ENCODE measurements around the gene COL26A1.
"Not testable (repeated sequence)": the region's sequence is repeated elsewhere in the genome, so short reads cannot be mapped to it uniquely, and the experiment has no call there.

The COL26A1 gene

DNA sequence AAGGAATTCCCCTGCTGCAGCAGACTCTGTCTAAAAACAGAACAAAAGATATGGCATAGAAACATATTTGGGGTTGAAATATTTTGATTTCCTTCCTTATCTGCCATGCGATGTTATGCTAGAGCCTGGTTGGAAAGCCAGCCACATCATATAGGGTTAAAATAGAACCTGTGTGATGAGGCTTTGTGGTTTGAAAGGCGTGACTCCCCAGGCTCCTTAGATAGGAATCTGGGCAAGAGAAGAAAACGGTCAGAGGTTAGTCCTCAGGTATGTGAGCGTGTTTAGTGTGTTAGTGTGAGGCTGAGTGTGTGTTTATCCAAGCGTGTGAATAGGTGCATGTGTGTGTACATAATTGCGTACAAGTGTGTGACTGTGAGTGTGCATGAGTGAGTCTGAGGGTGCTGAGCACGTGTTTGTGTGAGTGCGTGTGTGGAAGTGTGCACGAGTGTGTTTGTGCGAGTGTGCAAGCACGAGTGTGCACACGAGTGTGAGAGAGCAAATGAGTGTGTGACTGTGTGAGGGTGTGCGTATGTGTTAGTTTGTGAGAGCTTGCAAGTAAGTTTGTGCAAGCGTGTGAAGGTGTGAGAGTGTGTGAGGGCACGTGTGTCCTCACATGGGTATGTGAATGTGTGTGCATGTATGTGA is 79.9 kb downstream of the COL26A1 start:
- no peak for DNase-seq (ENCODE audit: low spot score)

DNA sequence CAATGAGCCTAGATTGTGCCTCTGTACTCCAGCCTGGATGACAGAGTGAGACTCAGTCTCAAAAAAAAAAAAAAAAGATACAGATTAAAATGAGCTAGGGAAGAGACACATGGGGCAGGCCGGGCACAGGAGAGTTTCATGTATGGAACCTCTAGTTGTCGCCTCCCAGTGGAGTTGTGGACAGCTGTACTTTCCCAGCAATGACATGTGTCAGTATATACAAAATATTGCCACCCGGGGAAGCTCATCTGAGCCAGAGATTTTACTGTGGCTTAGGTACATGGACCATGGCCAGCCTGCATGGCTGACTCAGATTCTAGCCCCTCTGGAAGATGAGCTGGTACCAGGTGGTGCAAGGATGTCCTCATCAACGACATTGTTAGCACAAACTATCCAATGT is 87.4 kb downstream of the COL26A1 start:
- DNase-seq (ENCODE audit: low spot score) = no peak

GRCh38 chr7:101453617-101454016 is 90.9 kb downstream of the COL26A1 start:
- DNase-seq (ENCODE audit: low spot score) = no peak

- no peak for DNase-seq (ENCODE audit: low spot score)
These were observed 94.5 kb downstream of the COL26A1 start for GRCh38 chr7:101457001-101457750.

GRCh38 chr7:101465131-101465530 is 102.5 kb downstream of the COL26A1 start:
- DNase-seq (ENCODE audit: low spot score) = no peak

DNA sequence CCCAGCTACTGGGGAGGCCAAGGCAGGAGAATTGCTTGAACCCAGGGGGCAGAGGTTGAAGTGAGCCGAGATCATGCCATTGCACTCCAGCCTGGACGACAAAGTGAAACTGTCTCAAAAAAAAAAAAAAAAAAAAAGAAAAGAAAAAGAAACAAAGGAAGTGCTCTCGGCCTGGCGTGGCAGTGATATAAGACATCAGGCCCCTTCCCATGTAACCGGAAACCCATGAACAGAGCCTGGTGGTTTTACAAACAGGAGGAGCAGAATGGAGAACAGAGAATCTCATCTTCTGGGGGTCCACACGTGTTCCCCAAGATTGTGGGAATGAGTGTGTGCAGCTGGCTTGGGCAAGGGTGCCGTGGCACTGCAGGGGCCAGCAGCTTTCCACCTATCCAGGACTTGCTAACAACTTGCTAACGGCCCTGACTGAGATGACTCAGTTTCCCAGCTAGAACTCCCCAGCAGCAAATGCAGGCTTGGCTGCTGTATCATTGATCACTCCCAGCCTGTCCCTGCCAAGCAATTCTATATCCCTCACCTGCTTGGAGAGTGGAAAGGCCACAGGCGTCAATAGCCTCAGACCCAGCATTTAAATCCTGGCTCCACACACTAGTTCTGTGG is 103.0 kb downstream of the COL26A1 start:
- no peak for DNase-seq (ENCODE audit: low spot score)

DNA sequence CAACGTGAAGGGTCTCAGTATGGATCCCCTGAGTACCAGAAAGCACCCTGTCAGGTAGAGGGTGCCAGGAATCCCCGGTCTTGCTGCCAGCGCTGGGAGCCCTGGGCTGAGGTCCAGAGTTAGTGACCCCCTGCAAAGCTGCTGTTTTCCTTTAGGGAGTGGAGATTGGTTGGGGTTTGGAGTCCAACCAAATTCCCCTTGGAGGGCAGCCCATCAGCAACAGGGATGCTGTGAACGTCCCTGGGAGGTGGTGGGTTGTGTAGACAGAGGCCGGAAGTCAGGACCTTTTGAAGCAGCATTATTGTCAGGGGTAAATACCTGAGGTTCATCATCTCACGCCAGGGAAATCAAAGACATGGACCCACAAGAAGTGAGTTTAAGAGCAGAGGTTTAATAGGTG is 104.2 kb downstream of the COL26A1 start:
- DNase-seq (ENCODE audit: low spot score) = no peak

DNA sequence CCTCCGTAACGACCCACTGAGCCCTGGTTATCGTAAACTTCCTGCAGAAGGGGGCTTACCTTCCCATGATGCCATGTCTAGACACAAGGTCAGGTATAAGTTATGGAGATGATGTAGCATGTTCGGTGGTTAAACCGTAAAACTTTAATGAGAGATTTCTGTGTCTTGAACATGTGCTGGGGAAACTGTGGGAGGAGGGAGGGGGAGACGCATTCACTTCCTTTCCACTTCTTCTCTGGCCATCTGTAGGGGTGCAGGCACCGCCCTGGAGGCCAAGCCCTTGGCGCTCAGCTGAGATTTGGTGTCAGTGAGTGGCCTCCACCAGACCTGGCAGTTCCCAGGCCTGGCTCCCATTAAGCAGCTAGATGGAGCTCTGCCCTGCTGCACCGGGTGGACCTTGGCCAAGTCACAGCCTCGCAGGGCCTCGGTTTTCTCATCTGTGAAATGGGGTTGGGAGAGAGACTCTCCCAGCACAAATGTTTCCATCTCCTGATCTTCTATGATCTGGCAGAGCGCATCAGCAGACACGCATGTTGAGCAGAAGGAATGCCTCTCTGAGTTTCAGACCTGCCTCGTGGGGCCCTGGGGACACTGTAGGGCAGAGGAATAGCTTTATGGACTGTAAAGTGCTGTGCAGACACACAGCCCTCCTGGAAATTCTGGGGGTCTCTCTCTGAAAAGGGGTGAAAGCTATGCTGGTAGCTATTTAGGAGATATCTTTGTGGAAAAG is 106.0 kb downstream of the COL26A1 start:
- no peak for DNase-seq (ENCODE audit: low spot score)

DNA sequence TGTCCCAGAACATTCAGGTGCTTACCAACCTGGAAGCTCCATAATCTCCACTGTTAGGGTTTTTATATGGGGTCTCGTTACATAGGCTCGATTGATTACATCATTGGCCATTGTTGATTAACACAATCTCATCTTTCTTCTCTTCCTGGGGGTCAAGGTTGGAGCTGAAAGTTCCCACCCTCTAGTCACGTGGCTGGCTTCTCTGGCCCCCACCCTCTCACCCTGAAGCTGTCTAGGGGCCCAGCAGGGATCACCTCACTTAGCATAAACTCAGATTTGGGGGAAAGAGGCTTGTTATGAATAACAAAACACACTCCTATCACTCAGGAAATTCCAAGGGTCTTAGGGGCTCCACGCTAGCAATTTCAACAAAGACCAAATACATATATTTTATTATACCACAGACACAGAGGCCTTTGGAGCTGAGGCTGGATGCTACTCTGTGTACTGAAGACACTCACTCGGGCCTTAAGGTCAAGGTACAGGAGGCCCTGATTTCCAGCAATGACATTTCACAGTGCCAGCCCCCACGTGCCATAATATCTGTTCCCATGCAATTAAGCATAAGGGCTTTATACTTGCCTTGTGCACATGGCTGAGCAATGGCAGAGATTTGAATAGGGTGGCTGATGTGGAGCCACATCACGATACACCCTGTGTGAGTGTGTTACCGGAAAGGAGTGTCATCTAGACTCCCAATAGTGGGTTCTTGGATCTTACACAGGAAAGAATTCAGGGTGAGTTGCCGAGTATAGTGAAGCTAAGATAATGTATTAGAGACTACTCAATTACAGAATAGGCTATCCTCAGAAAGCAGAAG is 108.2 kb downstream of the COL26A1 start:
- no peak for DNase-seq (ENCODE audit: low spot score)

DNA sequence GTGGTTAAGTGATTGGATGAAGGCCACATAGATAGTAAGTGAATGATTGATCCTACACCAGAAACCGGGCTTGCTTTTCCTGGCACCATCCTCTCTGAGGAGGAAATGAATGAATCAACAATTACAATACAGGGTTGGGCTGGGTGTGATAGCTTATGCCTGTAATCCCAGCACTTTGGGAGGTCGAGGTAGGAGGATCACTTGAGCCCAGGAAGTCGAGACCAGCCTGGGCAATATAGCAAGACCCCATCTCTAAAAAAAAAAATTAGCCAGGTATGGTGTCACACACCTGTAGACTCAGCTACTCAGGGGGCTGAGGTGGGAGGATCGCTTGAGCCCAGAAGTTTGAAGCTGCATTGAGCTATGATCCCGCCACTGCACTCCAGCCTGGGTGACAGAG is 111.5 kb downstream of the COL26A1 start:
- no peak for DNase-seq (ENCODE audit: low spot score)

DNA sequence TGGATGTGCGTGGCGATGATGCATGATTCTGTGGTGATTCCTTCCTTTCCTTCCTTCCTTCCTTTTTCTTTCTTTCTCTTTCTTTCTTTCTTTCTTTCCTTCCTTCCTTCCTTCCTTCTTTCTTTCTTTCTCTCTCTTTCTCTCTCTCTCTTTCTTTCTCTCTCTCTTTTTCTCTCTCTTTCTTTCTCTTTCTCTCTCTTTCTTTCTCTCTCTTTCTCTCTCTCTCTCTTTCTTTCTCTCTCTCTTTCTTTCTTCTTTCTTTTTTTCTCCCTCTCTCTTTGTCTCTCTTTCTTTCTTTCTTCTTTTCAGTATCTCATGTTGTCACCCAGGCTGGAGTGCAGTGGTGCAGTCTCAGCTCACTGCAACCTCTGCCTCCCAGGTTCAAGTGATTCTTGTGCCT is 113.0 kb downstream of the COL26A1 start:
- DNase-seq (ENCODE audit: low spot score) = not testable (repeated sequence)

DNA sequence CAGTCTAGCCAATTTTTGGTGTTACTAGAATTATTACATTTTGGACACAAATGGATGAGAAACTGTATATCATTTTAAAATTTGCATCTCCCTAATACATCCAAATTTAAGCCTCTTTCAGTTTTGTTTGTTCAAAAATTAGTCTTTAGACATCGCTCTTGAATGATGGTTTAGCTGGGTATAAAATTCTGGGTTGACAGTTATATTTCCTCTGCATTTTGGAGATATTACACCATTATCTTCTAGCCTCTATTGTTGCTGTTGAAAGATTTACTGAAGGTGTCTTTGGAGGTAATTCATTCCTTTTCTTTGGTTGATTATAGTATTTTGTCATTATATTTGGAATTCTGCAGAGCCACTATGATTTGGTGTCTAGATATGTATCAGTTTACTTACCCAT is 116.5 kb downstream of the COL26A1 start:
- DNase-seq (ENCODE audit: low spot score) = no peak

- not testable (repeated sequence) for DNase-seq (ENCODE audit: low spot score)
These were observed 123.4 kb downstream of the COL26A1 start for GRCh38 chr7:101486056-101486432.

- DNase-seq (ENCODE audit: low spot score) = no peak
These were observed 123.9 kb downstream of the COL26A1 start for GRCh38 chr7:101486433-101487104.

GRCh38 chr7:101487105-101487458 is 124.4 kb downstream of the COL26A1 start:
- no peak for DNase-seq (ENCODE audit: low spot score)

GRCh38 chr7:101487753-101488152 is 125.1 kb downstream of the COL26A1 start:
- DNase-seq (ENCODE audit: low spot score) = no peak

- DNase-seq (ENCODE audit: low spot score) = no peak
These were observed 126.3 kb downstream of the COL26A1 start for GRCh38 chr7:101488826-101489572.

DNA sequence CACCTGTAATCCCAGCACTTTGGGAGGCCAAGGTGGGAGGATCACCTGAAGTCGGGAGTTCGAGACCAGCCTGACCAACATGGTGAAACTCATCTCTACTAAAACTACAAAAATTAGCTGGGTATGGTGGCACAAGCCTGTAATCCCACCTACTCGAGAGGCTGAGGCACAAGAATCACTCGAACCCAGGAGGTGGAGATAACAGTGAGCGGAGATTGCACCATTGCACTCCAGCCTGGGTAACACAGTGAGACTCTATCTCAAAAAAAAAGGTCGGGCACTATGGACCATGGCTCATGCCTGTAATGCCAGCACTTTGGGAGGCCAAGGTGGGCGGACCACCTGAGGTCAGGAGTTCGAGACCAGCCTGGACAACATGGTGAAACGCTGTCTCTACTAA is 127.8 kb downstream of the COL26A1 start:
- not testable (repeated sequence) for DNase-seq (ENCODE audit: low spot score)

- not testable (repeated sequence) for DNase-seq (ENCODE audit: low spot score)
These were observed 128.8 kb downstream of the COL26A1 start for GRCh38 chr7:101491442-101491841.

GRCh38 chr7:101494602-101495329 is 132.1 kb downstream of the COL26A1 start:
- DNase-seq (ENCODE audit: low spot score) = no peak

Data from CD4-positive, alpha-beta T cell treated with Interleukin-6 at 100 ng/mL for 8 hours (primary cell).